Neural cell (in vitro differentiated cells): ENCODE measurements around the gene OR4F15. TPM values are rescaled to one million over a fixed set of nuclear protein-coding genes. Genes with fewer than 3 reads are reported as not detected.

ENCODE experiments used
- polyA plus RNA-seq: library from polyadenylated mRNA; depleted of rRNA; stranded (reverse); fragments of >200 nt; gene quantifications from 2 replicates; pipeline ENCODE4 v1.2.3, GENCODE V29; 2014
- small RNA-seq, 3 experiments: library from RNA; depleted of rRNA; stranded (forward); fragments of <200 nt; gene quantifications; one replicate each; pipeline ENCODE3, GENCODE V24; 2012

Gene OR4F15
- polyA plus RNA-seq, 1 donor from 2014 or later: not detected

Small RNA genes lying within 50 kb of the gene (small RNA-seq; reads per million reads assigned to genes)
- 0 reads per million in 3 experiments for gene RN7SL209P

Other genes with a start within 250 kb of the OR4F15 start
- 337 and 343 TPM in 2 replicates for gene TM2D3, start 159.8 kb upstream of the OR4F15 start, polyA plus RNA-seq
- gene TARS3, start 87.7 kb upstream of the OR4F15 start, polyA plus RNA-seq: 22.1 and 27.1 TPM in 2 replicates
- gene OR4F6, start 8.7 kb upstream of the OR4F15 start, polyA plus RNA-seq: not detected in 2 replicates